Suppressor macrophage (primary cell): ENCODE data around the gene CCDC172.
"Not testable (repeated sequence)": the region's sequence is repeated elsewhere in the genome, so short reads cannot be mapped to it uniquely, and the experiment has no call there.

Source experiments
- DNase-seq, 4 experiments: peaks; one replicate each; pipeline ENCODE4 v3.0.0-alpha.2; 2020 to 2022

Gene CCDC172

GRCh38 chr10:116352125-116352524, 27.9 kb downstream of the CCDC172 start:
- no peak for DNase-seq

- no peak for DNase-seq
Measured at GRCh38 chr10:116353817-116354216, 29.6 kb downstream of the CCDC172 start.

GRCh38 chr10:116355341-116355740, 31.1 kb downstream of the CCDC172 start:
- no peak for DNase-seq

GRCh38 chr10:116356833-116357232, 32.6 kb downstream of the CCDC172 start:
- no peak for DNase-seq

- DNase-seq, result no peak
Measured at GRCh38 chr10:116364868-116365267, 40.6 kb downstream of the CCDC172 start.

DNA sequence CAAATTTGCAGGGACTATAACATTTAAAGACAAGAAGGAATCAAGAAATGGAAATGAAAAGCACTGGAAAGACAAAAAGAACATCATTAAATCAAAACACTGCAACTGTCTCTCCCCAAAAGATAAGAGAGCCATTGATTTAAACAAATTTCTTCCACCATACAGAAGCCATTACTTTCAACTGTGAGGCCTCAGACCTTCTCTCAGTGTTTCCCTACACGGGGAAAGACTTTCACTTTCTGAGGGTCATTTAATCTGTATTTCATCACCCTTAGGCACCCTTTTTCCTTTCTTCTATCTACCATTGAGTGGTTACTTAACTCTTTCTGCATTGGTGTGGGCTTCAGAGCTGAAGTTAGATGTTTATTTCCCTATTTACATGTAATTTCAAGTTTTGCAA, 47.5 kb downstream of the CCDC172 start:
- DNase-seq, result no peak

DNA sequence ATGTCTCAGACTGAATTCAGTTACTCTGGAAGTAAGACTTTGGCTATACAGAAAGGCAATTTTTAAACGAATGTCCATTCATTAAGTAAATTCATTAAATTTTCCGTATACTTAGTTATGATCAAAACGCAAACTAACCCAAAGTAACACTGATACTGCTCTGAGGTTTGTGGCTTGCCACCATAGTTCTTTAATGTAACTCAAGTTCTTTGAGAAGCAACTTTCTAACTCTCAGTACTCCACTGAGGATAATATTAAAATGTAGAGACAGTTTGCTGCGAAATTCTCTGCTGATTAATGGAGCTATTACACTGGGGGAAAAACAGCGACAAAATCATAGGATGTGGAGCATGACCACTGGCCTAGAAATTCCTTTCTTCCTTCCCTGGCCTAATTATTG, 58.0 kb downstream of the CCDC172 start:
- no peak for DNase-seq

DNA sequence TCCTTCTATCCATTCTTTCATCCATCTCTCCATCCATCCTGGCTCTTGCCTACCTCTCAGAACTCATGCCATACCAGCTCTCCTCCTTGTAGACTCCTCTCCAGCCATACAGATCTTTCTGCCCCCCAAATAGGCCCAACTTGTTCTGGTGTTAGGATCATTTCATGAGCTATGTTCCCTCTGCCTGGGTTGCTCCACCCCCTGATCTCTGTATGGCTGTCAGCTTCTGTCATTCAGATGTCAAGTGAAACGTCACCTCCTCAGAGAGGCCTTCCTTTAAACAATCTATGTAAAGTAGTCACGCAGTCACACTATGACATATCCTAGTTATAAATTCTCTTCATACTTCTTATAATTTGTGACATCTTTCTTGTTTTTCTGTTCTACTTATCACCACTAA, 61.1 kb downstream of the CCDC172 start:
- no peak for DNase-seq

DNA sequence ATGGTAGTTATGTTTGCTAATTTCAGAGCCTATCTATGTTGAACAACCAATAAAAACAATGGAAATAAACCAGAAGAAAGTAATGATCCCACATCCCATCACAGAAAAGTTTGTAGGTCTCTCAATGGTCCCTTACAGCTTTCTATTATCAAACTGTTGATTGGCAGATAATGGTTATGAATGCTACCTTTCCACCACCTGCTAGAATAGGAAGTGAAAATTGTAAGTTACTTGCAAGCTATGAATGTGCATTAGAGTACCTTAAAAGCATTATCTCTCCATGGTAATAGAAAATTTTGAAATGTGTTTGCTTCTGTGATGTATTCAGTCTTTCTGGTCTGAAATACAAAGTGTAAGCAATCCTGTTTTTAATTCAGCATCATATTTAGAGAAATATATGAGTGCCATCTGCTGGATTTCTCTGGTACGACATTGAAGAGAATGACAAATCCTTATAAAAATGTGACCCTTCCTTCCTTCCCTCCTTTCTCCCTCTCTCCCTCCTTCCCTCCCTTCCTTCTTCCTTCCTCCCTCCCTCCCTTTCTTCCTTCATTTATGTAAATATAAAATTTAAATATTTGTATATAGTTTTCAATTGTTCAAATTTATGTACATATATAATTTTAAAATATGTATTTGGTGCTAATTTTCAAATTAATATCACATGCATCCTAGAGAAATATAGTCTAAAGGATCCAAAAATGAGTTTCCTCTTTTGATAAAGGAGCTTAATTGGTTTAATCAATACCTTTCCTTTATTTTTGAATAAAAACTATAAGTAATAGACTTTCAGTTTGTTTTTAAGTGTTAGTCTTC, 62.0 kb downstream of the CCDC172 start:
- peak in 3 of 4 experiments; percentile 7 to 32 (median 25) for DNase-seq

- not testable (repeated sequence) for DNase-seq
Measured at GRCh38 chr10:116393246-116393831, 69.1 kb downstream of the CCDC172 start.

DNA sequence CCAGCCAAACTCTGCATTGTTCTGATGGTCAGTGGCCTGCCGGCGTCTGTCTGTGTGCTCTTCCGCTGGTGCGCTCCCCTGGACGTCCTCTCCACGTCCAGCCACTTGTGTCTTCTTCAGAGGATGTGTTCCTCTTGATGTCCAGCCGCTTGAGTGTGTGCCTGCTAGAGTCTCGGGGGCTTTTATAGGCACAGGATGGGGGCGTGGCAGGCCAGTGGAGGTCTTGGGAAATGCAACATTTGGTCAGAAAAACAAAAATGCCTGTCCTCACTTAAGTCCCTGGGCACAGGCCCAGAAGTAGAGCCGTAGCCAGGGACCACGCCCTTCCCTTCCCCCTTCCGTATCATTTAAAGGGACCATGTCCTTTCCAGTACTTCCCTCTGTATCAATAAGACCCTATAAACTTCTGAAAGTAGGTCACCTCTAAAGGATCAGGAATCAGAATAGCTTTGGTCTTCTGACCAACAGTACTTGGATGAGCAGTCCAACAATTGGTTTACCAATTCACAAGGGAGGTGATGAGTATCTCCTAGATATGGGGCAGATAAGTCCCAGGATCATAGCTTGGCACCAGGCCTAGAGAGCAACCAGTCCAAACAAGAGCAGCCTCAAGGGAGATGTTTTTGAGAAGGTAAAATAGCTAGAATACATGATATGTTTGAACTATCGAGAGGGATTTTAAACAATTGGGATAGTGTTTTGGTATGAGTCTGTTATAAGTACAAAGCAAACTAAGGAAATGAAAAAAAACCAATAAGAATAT, 71.2 kb downstream of the CCDC172 start:
- DNase-seq, result no peak

DNA sequence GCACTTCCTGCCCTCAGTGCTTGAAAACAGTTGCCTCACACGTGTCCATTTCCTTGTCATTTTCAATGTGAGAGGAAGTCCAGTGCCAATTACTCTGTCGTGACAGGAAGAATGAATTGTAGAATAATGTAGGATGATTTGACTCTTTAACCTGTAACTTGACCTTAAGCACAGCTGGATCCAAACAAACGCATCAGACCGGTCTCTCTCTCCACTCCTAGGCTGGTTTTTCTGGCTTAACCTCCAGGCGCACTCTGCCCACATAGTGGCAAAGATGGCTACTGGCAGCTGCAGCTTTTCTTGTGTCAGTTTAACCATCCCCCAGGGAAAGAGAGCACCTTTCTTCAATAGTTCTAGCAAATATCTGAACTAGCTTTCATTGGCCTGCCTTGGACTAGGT, 74.0 kb downstream of the CCDC172 start:
- DNase-seq, result no peak

DNA sequence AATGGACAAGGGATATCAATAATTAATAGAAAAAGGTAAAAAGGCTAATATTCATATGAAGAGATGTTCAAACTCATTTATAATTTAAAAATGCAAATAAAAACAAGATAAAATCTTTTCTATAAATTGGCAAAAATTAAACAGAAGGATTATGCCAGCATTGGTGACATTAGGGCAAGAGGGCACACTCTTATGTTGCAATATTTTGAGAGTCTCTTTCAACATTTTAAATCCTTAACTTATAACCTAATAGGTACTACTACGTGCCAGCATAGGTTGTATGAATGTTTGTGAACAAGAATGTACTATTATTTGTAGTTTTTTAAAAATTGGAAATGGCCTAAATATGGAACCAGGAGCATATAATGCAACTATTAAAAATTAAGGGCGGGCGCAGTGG, 78.6 kb downstream of the CCDC172 start:
- no peak for DNase-seq

GRCh38 chr10:116403740-116404250, 79.5 kb downstream of the CCDC172 start:
- DNase-seq, result no peak

DNA sequence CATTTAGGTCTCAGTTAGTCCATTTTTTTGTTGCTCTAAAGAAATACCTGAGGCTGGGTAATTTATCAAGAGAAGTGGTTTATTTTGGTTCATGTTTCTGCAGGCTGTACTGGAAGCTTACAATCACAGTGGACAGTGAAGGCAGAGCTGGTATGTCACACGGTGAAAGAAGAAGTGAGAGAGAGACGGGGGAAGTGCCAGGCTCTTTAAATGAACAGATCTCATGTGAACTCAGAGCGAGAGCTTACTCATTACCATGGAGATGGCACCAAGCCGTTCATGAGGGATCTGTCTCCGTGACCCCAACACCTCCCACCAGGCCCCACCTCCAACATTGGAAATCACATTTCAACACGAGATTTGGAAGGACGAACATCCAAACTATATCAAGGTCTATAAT, 84.5 kb downstream of the CCDC172 start:
- DNase-seq, result peak; percentile 29 to 61 (median 54)

DNA sequence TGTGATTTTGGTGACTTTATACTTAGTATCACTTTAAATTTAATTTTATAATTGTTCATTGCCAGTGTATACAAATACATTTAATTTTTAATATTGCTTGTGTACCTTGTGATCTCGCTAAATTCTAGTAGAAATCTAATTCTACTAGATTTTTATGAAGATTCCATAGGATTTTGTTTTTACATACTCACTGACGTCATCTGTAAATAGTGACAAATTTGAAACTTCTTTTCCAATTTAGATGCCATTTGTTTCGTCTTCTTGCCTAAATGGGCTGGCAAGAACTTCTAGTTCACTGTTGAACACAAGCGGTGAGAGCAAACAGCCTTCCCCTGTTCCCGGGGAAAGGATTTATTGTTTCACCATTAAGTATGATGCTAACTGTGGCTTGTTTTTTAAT, 86.1 kb downstream of the CCDC172 start:
- DNase-seq, result no peak

- DNase-seq, result no peak
Measured at GRCh38 chr10:116417821-116418220, 93.6 kb downstream of the CCDC172 start.

GRCh38 chr10:116418389-116418788, 94.1 kb downstream of the CCDC172 start:
- DNase-seq, result peak in 3 of 4 experiments; percentile 18 to 25 (median 24)

GRCh38 chr10:116421815-116422214, 97.6 kb downstream of the CCDC172 start:
- DNase-seq, result no peak

- no peak for DNase-seq
Measured at GRCh38 chr10:116427671-116428070, 103.4 kb downstream of the CCDC172 start, which contains the start of gene PNLIPRP3. Gene PNLIPRP3, plus strand, starts transcription at chr10:116427847. Its CDS starts 166 bp downstream, at chr10:116428013.

DNA sequence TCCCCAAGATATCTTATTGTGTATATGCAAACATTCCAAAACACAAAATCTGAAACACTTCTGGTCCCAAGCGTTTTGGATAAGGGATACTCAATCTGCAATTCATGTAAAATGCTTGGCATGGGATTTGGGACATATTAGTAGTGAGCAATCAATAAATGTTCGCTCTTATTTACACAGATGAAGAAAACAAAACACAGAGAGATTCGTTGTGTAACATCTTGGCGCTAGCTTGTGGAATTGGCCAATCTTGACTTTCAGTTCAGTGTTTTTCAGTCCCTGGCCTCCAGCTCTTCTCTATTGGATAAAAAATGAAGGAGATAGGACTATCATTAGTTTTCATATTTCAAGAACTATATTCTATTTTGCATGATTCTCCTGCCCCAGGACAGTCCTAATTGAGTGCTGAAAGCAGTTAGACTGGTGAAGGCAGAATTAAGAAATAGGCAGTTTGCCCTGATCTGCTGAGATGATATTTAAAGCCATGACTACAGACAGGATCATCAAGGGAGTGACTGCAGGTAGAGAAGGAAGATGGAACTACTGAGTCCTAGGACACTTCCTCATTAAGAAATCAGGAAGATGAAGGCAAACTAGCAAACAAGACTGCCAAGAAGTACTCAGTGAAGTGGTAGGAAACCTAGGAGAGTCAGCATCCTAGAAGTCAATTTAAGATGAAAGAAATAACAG, 105.2 kb downstream of the CCDC172 start:
- DNase-seq, result no peak
